ENCODE results near the gene IRF4.

IRF4 gene

DNA sequence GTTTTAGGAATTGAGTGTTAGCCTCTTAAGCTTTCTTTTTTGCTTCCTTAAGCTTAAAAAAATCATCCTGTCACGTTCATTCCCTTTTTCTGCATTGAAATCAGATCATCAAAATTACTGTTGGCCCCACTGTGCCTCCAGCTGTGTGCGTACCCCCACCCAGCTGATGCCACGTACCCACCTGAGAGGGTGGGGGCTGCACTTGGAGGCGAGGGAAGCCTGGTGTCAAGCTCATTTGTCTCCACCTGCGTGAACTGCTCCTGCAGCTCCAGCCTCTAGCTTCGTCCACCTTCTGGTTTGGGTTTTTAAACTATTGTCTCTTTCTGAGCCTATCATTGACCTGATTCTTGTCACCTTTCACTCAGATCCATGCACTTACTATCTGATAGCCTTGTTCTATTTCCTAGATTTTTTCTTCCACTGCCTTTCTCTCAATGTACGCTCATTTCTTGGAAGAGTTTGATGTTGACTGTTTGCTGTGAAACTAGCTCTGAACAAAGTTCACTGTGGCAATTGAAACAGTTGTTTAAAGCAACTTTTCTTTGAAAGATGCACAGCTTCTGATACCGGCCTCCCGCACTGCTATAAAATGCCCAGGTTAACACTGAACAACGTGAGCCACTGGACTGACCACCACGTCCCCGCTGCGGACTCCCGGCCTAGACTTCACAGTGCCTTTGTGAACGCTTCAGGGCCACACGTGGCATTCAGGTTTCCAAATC is 30.0 kb upstream of the IRF4 start:
- 89% methylated on average over 13 to 14 of the region's 16 CpGs for WGBS, 2 experiments (ENCODE audit: insufficient coverage in 2 of 2)
- Histone ChIP-seq H3K4me1 (ENCODE audit: control insufficient read depth, insufficient read depth, low read length, poor library complexity, severe bottlenecking) (no peaks in the 10 kb centered on the region), H3K4me3 (ENCODE audit: extremely low read depth, insufficient read depth, low read length, poor library complexity, severe bottlenecking) (no peak overlapping the region)

DNA sequence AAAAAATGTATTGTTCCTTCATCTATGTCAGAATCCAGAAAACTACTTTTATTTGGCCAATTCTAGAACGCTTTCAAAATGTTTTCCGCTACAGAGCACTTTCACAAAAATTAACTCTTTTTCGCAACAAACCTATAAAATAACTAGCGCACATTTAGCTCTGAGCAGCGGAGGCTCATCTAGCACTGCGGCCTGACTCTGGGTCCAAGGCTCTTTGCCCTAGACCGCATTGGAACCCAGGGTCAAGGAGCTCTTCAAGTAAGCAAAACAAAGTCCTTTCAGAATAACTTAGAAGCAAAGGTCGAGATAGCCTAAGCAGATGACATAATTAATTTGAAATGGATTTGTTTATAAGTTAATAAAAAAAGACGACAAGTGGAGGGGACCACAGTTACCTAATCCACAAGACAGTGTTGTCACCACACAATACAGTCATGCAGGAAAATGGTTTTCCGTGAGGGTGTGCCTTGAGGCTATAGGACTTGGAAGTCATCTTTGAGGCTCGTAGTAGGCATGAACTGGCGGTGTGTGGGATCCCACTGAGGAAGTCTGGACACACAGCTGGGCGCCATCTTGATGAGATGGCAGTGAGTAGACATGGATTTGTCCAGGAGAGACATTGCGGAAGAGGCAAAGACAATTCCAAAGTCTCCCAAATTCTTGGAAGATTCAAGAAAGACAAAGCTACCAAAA is 29.2 kb upstream of the IRF4 start:
- H3K4me3 ChIP-seq (ENCODE audit: extremely low read depth, insufficient read depth, low read length, poor library complexity, severe bottlenecking) = no peak overlapping the region
- no peaks in the 10 kb centered on the region for H3K4me1 ChIP-seq (ENCODE audit: control insufficient read depth, insufficient read depth, low read length, poor library complexity, severe bottlenecking)
- H3K9me3 ChIP-seq (ENCODE audit: control insufficient read depth, low read length) = peaks cover 26% of the 10 kb centered on the region
- no peaks in the 10 kb centered on the region for H3K36me3 ChIP-seq (ENCODE audit: control insufficient read depth, insufficient read depth, low read length)
- 75 to 78% methylated on average over 10 to 12 of the region's 14 CpGs for WGBS, 2 experiments (ENCODE audit: insufficient coverage in 2 of 2)
- H3K27ac ChIP-seq (ENCODE audit: low read depth, low read length, severe bottlenecking) = no peak overlapping the region

More for the DNA sequence above, 30.0 kb upstream of the IRF4 start:
- H3K36me3 ChIP-seq (ENCODE audit: control insufficient read depth, insufficient read depth, low read length) = no peaks in the 10 kb centered on the region
- peaks cover 20% of the 10 kb centered on the region for H3K9me3 ChIP-seq (ENCODE audit: control insufficient read depth, low read length)
- H3K27ac ChIP-seq (ENCODE audit: low read depth, low read length, severe bottlenecking) = no peak overlapping the region

DNA sequence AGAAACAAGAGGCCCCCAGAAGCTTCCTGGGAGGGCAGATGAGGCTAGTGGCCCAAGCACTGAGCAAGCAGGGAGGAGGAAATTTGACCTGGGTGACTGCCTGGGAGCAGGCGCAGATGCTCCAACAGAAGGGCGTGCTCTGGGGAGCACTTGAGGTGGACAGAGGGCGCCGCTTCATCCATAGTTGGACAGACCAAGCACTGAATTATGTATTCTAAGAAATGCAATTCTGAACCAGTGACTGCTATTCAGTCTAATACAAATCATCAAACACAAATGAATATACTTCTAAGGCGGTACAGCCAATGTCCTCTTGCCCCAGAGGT is 28.7 kb upstream of the IRF4 start:
- no peaks in the 10 kb centered on the region for H3K4me1 ChIP-seq (ENCODE audit: control insufficient read depth, insufficient read depth, low read length, poor library complexity, severe bottlenecking)
- H3K36me3 ChIP-seq (ENCODE audit: control insufficient read depth, insufficient read depth, low read length) = no peaks in the 10 kb centered on the region
- H3K27ac ChIP-seq (ENCODE audit: low read depth, low read length, severe bottlenecking) = no peak overlapping the region
- peaks cover 29% of the 10 kb centered on the region for H3K9me3 ChIP-seq (ENCODE audit: control insufficient read depth, low read length)
- WGBS, 2 experiments (ENCODE audit: insufficient coverage in 2 of 2) = 74 to 76% methylated on average over 5 of the region's 5 CpGs
- no peak overlapping the region for H3K4me3 ChIP-seq (ENCODE audit: extremely low read depth, insufficient read depth, low read length, poor library complexity, severe bottlenecking)

DNA sequence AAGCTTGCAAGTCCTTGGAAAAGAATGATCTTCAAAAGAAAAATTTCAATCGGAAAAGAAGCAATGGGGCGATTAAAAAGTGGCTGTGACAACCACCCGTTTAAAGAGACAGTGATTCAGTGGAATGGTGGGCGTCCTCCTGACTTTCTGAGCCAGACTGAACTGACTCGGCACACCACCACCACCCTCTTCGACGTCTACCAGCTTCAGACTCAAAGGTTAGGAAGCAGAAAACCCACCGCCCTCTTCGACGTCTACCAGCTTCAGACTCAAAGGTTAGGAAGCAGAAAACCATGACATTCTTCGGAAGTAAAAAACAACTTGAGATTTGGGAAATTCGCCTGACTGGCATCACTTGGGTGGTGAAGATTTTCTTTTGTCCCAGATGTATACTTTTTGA is 28.3 kb upstream of the IRF4 start:
- Histone ChIP-seq H3K27ac (ENCODE audit: low read depth, low read length, severe bottlenecking) (no peak overlapping the region), H3K36me3 (ENCODE audit: control insufficient read depth, insufficient read depth, low read length) (no peaks in the 10 kb centered on the region), H3K9me3 (ENCODE audit: control insufficient read depth, low read length) (peaks cover 29% of the 10 kb centered on the region), H3K4me1 (ENCODE audit: control insufficient read depth, insufficient read depth, low read length, poor library complexity, severe bottlenecking) (no peaks in the 10 kb centered on the region), H3K4me3 (ENCODE audit: extremely low read depth, insufficient read depth, low read length, poor library complexity, severe bottlenecking) (no peak overlapping the region)
- WGBS, 2 experiments (ENCODE audit: insufficient coverage in 2 of 2) = 89 to 92% methylated on average over 12 of the region's 12 CpGs

DNA sequence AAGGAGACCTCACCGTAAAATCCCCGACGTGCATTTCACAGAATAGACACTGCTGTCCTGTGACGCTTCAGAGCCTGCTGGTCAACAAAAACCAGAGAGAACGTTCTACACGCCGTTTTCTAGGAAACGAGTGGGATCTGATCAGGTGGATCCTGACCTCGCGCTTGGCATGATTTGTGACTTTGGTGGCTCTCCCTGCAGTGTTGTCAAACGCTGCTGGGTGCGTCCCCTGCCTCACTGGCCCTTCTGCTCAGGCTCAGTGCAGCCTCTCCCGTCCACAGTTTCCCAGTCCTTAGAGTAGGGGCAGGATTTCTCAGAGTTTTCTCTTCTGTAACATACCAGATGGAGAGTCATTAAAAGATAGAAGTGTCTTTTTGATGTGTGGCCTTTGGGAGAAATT is 27.6 kb upstream of the IRF4 start:
- no peak overlapping the region for H3K4me3 ChIP-seq (ENCODE audit: extremely low read depth, insufficient read depth, low read length, poor library complexity, severe bottlenecking)
- peaks cover 29% of the 10 kb centered on the region for H3K9me3 ChIP-seq (ENCODE audit: control insufficient read depth, low read length)
- no peaks in the 10 kb centered on the region for H3K4me1 ChIP-seq (ENCODE audit: control insufficient read depth, insufficient read depth, low read length, poor library complexity, severe bottlenecking)
- H3K27ac ChIP-seq (ENCODE audit: low read depth, low read length, severe bottlenecking) = no peak overlapping the region
- WGBS, 2 experiments (ENCODE audit: insufficient coverage in 2 of 2) = 89 to 96% methylated on average over 12 of the region's 13 CpGs
- H3K36me3 ChIP-seq (ENCODE audit: control insufficient read depth, insufficient read depth, low read length) = no peaks in the 10 kb centered on the region

DNA sequence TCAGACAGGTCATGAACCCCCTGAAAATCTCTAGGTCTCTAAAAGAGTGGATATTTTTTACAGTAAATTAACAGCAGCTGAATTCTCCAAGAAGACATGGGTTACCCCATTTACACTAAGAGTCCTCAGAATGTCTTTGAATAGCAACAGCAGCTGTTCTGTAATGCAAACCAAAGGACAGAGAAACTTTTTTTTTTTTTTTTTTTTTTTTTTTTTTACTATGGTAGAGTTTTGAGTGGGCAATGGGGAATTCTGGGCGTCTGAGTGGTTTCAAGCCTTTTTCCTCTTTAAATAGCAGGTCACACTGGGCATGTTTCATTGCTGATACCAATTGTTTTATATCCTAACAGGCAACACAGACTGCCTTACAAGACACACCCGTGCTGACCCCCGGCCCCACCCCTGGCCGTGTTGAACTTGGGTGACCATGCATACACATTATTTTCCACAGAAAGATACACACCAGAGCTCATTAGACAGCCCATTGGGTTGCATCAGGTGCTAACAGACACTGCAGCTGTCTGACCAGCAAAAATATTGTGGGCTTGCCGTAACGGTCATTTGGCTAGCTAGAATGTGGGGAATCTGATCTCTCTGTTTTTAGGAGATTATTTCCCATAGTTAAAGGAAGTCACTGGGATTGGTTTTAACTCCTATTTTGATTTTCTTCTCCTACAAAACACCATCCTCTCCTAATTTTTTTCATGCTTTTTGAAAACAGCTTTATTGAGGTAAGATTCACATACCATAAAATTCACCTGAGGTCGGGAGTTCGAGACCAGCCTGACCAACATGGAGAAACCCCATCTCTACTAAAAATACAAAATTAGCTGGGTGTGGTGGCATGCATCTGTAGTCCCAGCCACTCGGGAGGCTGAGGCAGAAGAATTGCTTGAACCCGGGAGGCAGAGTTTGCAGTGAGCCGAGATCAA is 26.7 kb upstream of the IRF4 start:
- Histone ChIP-seq H3K27ac (ENCODE audit: low read depth, low read length, severe bottlenecking) (no peak overlapping the region), H3K4me3 (ENCODE audit: extremely low read depth, insufficient read depth, low read length, poor library complexity, severe bottlenecking) (no peak overlapping the region)

DNA sequence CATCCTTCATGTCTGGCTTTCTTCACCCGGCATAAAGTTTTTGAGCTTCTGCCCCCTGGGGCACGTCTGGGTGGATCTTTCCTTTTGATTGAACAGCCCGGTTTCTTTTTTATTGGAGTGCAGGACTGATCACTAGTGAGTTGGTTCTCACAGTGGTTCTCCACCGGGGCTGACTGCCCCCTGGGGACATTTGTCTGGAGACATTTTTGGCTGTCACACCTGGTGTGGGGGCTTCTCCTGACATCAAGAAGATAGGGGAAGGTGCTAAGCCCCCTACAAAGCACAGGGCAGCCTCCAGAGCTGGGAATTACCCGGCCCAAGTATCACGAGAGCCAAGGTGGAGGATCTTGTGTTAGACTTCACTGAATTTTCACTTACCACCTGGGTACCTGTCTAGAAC is 25.7 kb upstream of the IRF4 start:
- no peak overlapping the region for H3K27ac ChIP-seq (ENCODE audit: low read depth, low read length, severe bottlenecking)
- no peak overlapping the region for H3K4me3 ChIP-seq (ENCODE audit: extremely low read depth, insufficient read depth, low read length, poor library complexity, severe bottlenecking)
- H3K4me1 ChIP-seq (ENCODE audit: control insufficient read depth, insufficient read depth, low read length, poor library complexity, severe bottlenecking) = no peaks in the 10 kb centered on the region
- H3K9me3 ChIP-seq (ENCODE audit: control insufficient read depth, low read length) = peaks cover 29% of the 10 kb centered on the region
- 82 to 84% methylated on average over 4 to 6 of the region's 6 CpGs for WGBS, 2 experiments (ENCODE audit: insufficient coverage in 2 of 2)
- no peaks in the 10 kb centered on the region for H3K36me3 ChIP-seq (ENCODE audit: control insufficient read depth, insufficient read depth, low read length)

More for the DNA sequence above, 26.7 kb upstream of the IRF4 start:
- Histone ChIP-seq H3K4me1 (ENCODE audit: control insufficient read depth, insufficient read depth, low read length, poor library complexity, severe bottlenecking) (no peaks in the 10 kb centered on the region), H3K9me3 (ENCODE audit: control insufficient read depth, low read length) (peaks cover 29% of the 10 kb centered on the region), H3K36me3 (ENCODE audit: control insufficient read depth, insufficient read depth, low read length) (no peaks in the 10 kb centered on the region)
- 77 to 83% methylated on average over 5 to 6 of the region's 11 CpGs for WGBS, 2 experiments (ENCODE audit: insufficient coverage in 2 of 2)

DNA sequence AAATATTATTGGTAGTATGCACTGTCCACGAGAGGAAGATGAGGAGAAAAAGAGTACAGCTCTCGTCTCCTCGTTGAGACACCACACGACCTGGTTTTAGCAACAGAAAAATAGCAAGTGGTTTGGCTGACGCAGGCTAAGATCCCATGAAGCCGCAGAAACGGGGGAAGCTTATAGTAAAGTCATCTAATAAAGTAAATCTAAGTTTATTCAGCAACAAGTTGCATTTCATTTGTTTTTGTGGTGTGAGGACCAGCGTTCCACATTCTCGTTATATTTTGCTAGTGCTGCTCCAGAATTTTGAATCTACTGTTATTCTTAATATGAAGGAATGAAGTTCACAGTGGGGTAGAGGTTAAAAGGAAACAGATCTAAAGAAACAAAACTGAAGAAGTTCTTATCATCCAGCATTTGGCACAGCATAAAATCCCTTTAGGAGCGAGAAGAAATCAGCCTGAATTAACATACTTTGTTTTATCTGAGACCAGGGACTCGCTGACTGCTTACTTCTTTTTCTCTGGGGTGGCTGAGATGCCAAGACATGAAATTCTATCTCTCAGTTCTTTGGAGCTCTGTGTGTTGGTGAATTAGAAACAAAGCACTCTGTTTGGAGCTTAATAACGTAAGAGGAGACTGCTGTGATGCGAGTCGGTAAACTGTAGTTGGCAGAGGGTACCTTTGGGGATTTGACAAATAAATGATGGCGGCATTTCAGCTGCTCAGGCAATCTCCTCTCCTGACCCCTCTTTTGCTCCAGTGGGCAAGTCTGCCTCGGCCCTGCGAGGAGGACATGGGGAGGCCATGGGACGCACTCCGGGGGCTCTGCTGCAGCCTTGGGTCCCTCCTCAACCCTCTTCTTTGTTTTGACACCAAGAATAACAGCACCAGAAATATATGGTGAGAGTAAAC is 24.9 kb upstream of the IRF4 start:
- no peak overlapping the region for H3K27ac ChIP-seq (ENCODE audit: low read depth, low read length, severe bottlenecking)
- H3K9me3 ChIP-seq (ENCODE audit: control insufficient read depth, low read length) = peaks cover 29% of the 10 kb centered on the region
- H3K4me3 ChIP-seq (ENCODE audit: extremely low read depth, insufficient read depth, low read length, poor library complexity, severe bottlenecking) = no peak overlapping the region
- 84% methylated on average over 15 to 17 of the region's 19 CpGs for WGBS, 2 experiments (ENCODE audit: insufficient coverage in 2 of 2)
- no peaks in the 10 kb centered on the region for H3K4me1 ChIP-seq (ENCODE audit: control insufficient read depth, insufficient read depth, low read length, poor library complexity, severe bottlenecking)
- no peaks in the 10 kb centered on the region for H3K36me3 ChIP-seq (ENCODE audit: control insufficient read depth, insufficient read depth, low read length)

DNA sequence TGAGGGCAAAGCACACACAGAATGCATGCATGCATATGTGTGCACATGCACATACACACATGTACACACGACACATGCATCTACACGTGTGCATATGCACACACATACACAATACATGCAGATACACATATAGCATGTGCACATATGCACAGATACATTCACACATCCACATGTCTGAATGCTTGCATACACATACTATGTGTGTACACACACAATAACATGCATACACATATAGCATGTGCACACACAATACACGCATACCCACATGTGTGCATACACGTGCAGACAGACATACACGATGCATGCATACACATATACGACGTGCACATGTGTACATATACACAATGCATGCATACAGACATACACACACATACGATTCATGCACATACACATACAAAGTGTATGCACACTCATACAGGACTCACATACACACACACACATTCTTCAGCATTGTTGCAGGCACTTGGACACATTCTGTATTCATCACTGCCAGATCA is 24.2 kb upstream of the IRF4 start:
- no peak overlapping the region for H3K4me3 ChIP-seq (ENCODE audit: extremely low read depth, insufficient read depth, low read length, poor library complexity, severe bottlenecking)
- 72 to 73% methylated on average over 8 of the region's 8 CpGs for WGBS, 2 experiments (ENCODE audit: insufficient coverage in 2 of 2)
- peaks cover 27% of the 10 kb centered on the region for H3K9me3 ChIP-seq (ENCODE audit: control insufficient read depth, low read length)
- H3K4me1 ChIP-seq (ENCODE audit: control insufficient read depth, insufficient read depth, low read length, poor library complexity, severe bottlenecking) = no peaks in the 10 kb centered on the region
- no peaks in the 10 kb centered on the region for H3K36me3 ChIP-seq (ENCODE audit: control insufficient read depth, insufficient read depth, low read length)
- no peak overlapping the region for H3K27ac ChIP-seq (ENCODE audit: low read depth, low read length, severe bottlenecking)
